K562 treated with DMSO at 1 percent for 12 hours (cell line): ENCODE results near the gene GTF2A1L. TPM values are rescaled to one million over a fixed set of nuclear protein-coding genes. Genes with fewer than 3 reads are reported as not detected.

ENCODE experiments used
- total RNA-seq: library from RNA; unstranded; fragments of 300-600 nt; gene quantifications from 2 replicates; pipeline ENCODE4 v1.2.3, GENCODE V29; 2022; ENCODE audit not compliant: insufficient read depth

The GTF2A1L gene, protein sequence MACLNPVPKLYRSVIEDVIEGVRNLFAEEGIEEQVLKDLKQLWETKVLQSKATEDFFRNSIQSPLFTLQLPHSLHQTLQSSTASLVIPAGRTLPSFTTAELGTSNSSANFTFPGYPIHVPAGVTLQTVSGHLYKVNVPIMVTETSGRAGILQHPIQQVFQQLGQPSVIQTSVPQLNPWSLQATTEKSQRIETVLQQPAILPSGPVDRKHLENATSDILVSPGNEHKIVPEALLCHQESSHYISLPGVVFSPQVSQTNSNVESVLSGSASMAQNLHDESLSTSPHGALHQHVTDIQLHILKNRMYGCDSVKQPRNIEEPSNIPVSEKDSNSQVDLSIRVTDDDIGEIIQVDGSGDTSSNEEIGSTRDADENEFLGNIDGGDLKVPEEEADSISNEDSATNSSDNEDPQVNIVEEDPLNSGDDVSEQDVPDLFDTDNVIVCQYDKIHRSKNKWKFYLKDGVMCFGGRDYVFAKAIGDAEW
- not detected in 2 replicates for total RNA-seq

DNA sequence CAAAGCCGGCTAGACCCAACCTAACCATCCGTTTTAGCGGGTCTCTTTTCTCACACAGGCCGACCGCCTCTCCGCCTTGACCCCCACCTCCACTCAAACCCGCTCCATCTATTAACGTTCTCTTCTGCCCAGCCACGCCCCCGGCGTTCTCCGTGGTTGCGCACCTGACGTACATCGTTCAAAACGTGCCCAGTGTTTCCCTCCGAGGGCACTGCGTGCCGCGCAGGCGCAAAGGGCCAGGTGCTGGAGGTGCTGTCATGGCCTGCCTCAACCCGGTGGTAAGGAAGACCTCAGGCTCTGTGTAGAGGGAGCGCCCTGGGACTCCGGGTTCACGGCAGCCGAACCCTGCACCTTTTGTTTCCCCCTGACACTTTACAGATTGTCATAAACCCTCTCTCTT is at the start of gene GTF2A1L:
Gene GTF2A1L, plus strand, starts transcription at position 239 of the 400 bp plus-strand sequence. Its CDS starts 19 bp downstream, at position 258.

Other genes with a start within 250 kb of the GTF2A1L start
- 3.9 and 10.3 TPM in 2 replicates for gene PPP1R21, start 177.1 kb upstream of the GTF2A1L start, total RNA-seq
- gene STON1, start 87.7 kb upstream of the GTF2A1L start, total RNA-seq: 0.34 and 0.95 TPM in 2 replicates
- gene LHCGR, start 137.9 kb downstream of the GTF2A1L start, total RNA-seq: not detected in 2 replicates